Measurements from ENCODE around the gene HIGD1A. TPM values are rescaled to one million over a fixed set of nuclear protein-coding genes. Genes with fewer than 3 reads are reported as not detected.

HIGD1A gene
- total and polyA plus RNA-seq, 2 of the 4 experiments (the other 2 are of a cell fraction): 86.6 to 137 TPM

DNA sequence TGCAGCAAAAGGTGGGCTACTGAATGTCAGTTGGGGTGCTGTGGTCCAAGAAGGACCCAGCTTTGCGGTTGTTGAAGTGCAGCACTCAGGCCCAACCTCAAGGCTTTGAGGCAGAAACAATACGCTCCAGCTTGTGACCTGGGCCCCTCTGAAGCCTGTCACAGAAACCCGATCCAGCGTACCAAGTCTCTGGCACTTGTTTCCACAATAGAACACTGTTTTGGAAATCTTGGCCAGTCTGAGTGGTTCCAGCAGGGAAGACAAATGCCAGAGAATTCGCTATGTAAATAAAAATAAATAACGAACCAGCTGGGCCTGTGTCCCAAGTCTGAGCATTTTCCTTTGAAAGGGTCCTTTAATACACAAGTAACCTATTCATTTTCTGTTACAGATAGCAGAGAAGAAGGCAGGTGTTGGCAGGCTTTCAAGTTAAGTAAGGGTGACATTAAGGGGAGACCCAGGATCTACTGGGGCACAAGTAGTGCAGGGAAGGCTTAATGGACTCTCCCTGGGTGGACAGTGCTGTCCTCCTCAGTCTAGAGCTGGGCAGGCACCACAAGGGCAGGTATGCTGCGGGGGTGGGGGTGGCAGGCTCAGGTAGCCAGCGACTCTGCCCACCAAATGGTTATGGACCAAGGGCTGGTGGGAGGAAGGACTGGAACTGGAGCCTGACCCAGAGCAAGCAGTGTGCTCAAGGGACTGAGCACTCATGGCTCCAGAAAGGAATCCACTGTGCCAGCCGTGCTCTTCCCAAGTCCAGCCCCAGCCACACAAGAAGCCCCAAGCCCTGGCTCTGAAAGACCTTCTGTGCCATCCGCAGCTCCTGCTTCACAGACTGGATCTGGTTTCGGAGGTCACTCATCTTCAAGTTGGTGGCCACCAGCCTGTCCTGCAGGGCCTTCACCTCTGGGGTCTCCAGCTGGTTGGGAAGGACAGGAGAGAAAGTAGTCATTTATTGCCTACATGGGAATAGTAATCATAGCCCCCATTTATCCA, 57.5 kb downstream of the HIGD1A start:
- Histone ChIP-seq H3K9ac (ENCODE audit: low read depth, low read length) (no peak overlapping the region), H3K4ac (ENCODE audit: low read depth, low read length) (peak overlapping the region; percentile 48), H3K4me3 (ENCODE audit: insufficient read depth, low read depth, low read length) (no peak overlapping the region), H2BK20ac (ENCODE audit: low read depth, low read length) (peak overlapping the region; percentile 27; the same call in 1 of the 2 replicates), H3K9me3 (ENCODE audit: control insufficient read depth, insufficient read depth, low read length) (no peaks in the 10 kb centered on the region), H2BK15ac (ENCODE audit: low read depth, low read length) (no peak overlapping the region), H3K27me3 (ENCODE audit: control insufficient read depth, insufficient read depth, low read length) (peaks cover 5% of the 10 kb centered on the region; the same call in 1 of the 2 replicates), H4K91ac (ENCODE audit: insufficient read depth, low read depth, low read length) (no peak overlapping the region), H3K14ac (replicated peaks; ENCODE audit: low read depth, low read length) (peak overlapping the region; percentile 28; the same call in 1 of the 2 replicates), H2BK120ac (ENCODE audit: low read depth, low read length) (no peak overlapping the region), H2AK5ac (ENCODE audit: low read depth, low read length) (peak overlapping the region; percentile 65), H2AFZ (replicated peaks; ENCODE audit: low read length, poor library complexity) (peak overlapping the region; percentile 61), H3K18ac (ENCODE audit: low read depth, low read length) (no peak overlapping the region), H4K5ac (ENCODE audit: low read depth, low read length) (no peak overlapping the region), H3K23ac (ENCODE audit: low read depth, low read length) (0 out of 2 replicates have a peak overlapping the region, but pooled peaks have one; percentile 10), H3K9me1 (ENCODE audit: insufficient read depth, low read length) (peaks cover 14% of the 10 kb centered on the region), H3K27ac (ENCODE audit: insufficient read depth, low read length) (no peak overlapping the region), H4K8ac (ENCODE audit: low read depth in 2 of 2, low read length in 2 of 2) (no peak overlapping the region), H2BK5ac (ENCODE audit: low read depth, low read length, poor library complexity, severe bottlenecking) (no peak overlapping the region), H3K56ac (ENCODE audit: extremely low read depth, insufficient read depth, low read length) (no peak overlapping the region), H4K20me1 (ENCODE audit: insufficient read depth, low read length) (peaks cover 9% of the 10 kb centered on the region), H3K4me2 (ENCODE audit: low read depth, low read length) (peak overlapping the region; percentile 42), H3K79me1 (ENCODE audit: low read depth in 1 of 2, low read length in 2 of 2) (no peaks in the 10 kb centered on the region), H3K36me3 (ENCODE audit: control insufficient read depth, insufficient read depth, low read length) (no peaks in the 10 kb centered on the region), H2AK9ac (replicated peaks; ENCODE audit: low read depth, low read length, poor library complexity) (no peak overlapping the region), H3K4me1 (ENCODE audit: control insufficient read depth, insufficient read depth, low read length) (peaks cover 12% of the 10 kb centered on the region)
- peak; percentile 56 for ATAC-seq (ENCODE audit: low read depth)
- no TSS peak for BruUV-seq (replicated peaks)
- ChIA-PET CTCF (interaction anchor here (0.9 to 1.2 kb wide), 2 partner anchors 9 to 15 kb away, joined by 3 read pairs; no protein-coding TSS in a partner anchor), POLR2A (ENCODE audit: unreplicated experiment) (interaction anchor here (1.1 kb wide), 1 partner anchor 156 kb away, joined by 3 read pairs; the partner anchor contains the start of gene SS18L2)
- dilution Hi-C loops (cut with HindIII; ENCODE audit: low sequenced_read_pairs, unreplicated experiment) (no loop called here), in situ Hi-C loops (cut with MboI; ENCODE audit: low sequenced_read_pairs) (no loop called here), intact Hi-C loops (cut with micrococcal nuclease) (no loop called here)
- DNase-seq: peak; percentile 55
- 20% methylated on average over 2 of the region's 11 CpGs; no CpG with 5 or more reads in 1 of the 2 experiments for WGBS, 2 experiments (ENCODE audit: extremely low coverage in 2 of 2, insufficient read length in 1 of 2)
- TF ChIP-seq, protein P1, sequence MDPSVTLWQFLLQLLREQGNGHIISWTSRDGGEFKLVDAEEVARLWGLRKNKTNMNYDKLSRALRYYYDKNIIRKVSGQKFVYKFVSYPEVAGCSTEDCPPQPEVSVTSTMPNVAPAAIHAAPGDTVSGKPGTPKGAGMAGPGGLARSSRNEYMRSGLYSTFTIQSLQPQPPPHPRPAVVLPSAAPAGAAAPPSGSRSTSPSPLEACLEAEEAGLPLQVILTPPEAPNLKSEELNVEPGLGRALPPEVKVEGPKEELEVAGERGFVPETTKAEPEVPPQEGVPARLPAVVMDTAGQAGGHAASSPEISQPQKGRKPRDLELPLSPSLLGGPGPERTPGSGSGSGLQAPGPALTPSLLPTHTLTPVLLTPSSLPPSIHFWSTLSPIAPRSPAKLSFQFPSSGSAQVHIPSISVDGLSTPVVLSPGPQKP (IDR thresholded peaks at IDR 0.05; ENCODE audit: borderline replicate concordance, low read depth, low read length): no peak
- TF ChIP-seq, protein P2, sequence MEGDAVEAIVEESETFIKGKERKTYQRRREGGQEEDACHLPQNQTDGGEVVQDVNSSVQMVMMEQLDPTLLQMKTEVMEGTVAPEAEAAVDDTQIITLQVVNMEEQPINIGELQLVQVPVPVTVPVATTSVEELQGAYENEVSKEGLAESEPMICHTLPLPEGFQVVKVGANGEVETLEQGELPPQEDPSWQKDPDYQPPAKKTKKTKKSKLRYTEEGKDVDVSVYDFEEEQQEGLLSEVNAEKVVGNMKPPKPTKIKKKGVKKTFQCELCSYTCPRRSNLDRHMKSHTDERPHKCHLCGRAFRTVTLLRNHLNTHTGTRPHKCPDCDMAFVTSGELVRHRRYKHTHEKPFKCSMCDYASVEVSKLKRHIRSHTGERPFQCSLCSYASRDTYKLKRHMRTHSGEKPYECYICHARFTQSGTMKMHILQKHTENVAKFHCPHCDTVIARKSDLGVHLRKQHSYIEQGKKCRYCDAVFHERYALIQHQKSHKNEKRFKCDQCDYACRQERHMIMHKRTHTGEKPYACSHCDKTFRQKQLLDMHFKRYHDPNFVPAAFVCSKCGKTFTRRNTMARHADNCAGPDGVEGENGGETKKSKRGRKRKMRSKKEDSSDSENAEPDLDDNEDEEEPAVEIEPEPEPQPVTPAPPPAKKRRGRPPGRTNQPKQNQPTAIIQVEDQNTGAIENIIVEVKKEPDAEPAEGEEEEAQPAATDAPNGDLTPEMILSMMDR (conservative IDR thresholded peaks at IDR 0.05; ENCODE audit: low read depth, low read length): no peak
- no peak for TF ChIP-seq NFE2L2 (IDR thresholded peaks at IDR 0.05; ENCODE audit: low read depth, low read length)
- TF ChIP-seq MXI1 (IDR thresholded peaks at IDR 0.05; ENCODE audit: borderline replicate concordance, low read depth, low read length): no peak
- TF ChIP-seq, protein P3, sequence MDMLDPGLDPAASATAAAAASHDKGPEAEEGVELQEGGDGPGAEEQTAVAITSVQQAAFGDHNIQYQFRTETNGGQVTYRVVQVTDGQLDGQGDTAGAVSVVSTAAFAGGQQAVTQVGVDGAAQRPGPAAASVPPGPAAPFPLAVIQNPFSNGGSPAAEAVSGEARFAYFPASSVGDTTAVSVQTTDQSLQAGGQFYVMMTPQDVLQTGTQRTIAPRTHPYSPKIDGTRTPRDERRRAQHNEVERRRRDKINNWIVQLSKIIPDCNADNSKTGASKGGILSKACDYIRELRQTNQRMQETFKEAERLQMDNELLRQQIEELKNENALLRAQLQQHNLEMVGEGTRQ (IDR thresholded peaks at IDR 0.05; ENCODE audit: low read depth, low read length): no peak
- TF ChIP-seq RFX5 (IDR thresholded peaks at IDR 0.05; ENCODE audit: low read depth, low read length): no peak
- TF ChIP-seq CHD1 (IDR thresholded peaks at IDR 0.05; ENCODE audit: low read depth, low read length): no peak
- no peak for TF ChIP-seq POLR2A (IDR thresholded peaks at IDR 0.05; ENCODE audit: low read depth, low read length)
- TF ChIP-seq RAD21 (IDR thresholded peaks at IDR 0.05; ENCODE audit: low read length): no peak
- TF ChIP-seq MAFK (IDR thresholded peaks at IDR 0.05; ENCODE audit: low read depth, low read length): no peak
- TF ChIP-seq CEBPB (IDR thresholded peaks at IDR 0.05; ENCODE audit: low read depth, low read length): no peak
- TF ChIP-seq RCOR1 (IDR thresholded peaks at IDR 0.05; ENCODE audit: insufficient replicate concordance, low read length): no peak
- TF ChIP-seq MAZ (IDR thresholded peaks at IDR 0.05; ENCODE audit: borderline replicate concordance, low read depth, low read length): no peak

Measured in IMR-90 (cell line).